GM12891 (cell line): ENCODE measurements around the gene GALNT10.

ENCODE experiments used
- POLR2A ChIP-seq: IDR thresholded peaks from 2 replicates; pipeline ENCODE4 v1.6.1; 2011; ENCODE audit warnings: low read depth, low read length, control low read depth
- POLR2AphosphoS5 ChIP-seq: IDR thresholded peaks from 2 replicates; pipeline ENCODE4 v1.6.1; 2011; ENCODE audit warnings: low read depth, low read length, control low read depth
- TAF1 ChIP-seq: IDR thresholded peaks from 2 replicates; pipeline ENCODE4 v1.6.1; 2011; ENCODE audit warnings: low read depth, low read length, control low read depth

DNA sequence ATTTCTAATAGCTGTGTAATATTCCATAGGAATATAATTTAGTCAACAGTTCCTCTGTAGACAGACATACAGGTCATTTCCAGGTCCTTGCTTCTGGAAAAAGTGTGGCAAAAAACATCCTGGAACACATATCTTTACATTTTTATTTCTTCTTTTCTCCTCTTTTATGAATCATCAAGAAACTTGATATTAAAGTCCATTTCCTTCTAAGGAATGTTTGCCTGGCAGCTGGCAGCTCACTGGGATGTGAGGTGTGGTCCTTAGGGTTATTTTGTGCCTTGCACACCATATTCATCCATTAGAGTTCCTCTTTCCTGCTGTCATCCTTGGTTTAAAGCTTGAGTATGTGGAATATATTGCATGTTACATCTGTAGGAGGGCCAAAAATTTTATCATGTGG lies 122.0 kb downstream of the GALNT10 start:
- TF ChIP-seq POLR2A (no peak), POLR2AphosphoS5 (no peak), TAF1 (no peak)
